ENCODE results near the gene ST6GAL1. TPM values are rescaled to one million over a fixed set of nuclear protein-coding genes. Genes with fewer than 3 reads are reported as not detected.
"Not testable (repeated sequence)": the region's sequence is repeated elsewhere in the genome, so short reads cannot be mapped to it uniquely, and the experiment has no call there.

ST6GAL1 gene
- total RNA-seq, 1 experiment from 2014 or later: 3.3 TPM

DNA sequence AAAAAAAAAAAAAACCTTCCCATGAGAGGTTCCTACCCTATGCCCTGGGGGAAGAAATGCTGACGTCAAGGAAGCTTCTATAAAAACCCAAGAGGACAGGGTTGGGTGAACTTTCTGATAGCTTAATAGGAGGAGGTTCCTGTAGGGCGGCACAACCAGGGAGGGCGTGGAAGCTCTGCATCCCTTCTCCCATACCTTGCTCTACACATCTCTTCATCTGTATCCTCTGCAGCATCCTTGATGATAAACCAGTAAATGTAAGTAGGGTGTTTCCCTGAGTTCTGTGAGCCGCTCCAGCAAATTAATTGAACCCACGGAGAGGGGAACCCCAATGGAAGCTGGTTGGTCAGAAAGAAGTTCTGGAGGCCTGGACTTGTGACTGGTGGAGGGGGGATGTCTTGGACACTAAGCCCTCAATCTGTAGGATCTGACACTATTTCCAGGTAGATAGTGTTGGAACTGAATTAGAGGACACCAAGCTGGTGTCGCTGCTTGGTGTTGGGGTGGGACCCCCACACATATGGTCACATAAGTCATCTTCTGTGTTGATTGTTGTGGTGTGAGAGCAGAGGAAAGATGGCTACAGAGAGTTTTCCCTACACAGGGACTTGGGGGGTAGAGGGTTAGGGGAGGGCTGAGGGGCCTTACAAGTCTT is 91.5 kb downstream of the ST6GAL1 start:
- ChIA-PET POLR2A (interaction anchor here (0.7 kb wide), 1 partner anchor 37 kb away, joined by 3 read pairs; no protein-coding TSS in a partner anchor), CTCF (interaction anchor here (0.5 kb wide), 1 partner anchor 16 kb away, joined by 3 read pairs; no protein-coding TSS in a partner anchor)
- no peak overlapping the region for H3K4me3 ChIP-seq (ENCODE audit: low read depth in 2 of 2, low read length in 2 of 2)
- intact Hi-C loops (cut with micrococcal nuclease; ENCODE audit: unreplicated experiment) (no loop called here), in situ Hi-C loops (cut with HindIII; ENCODE audit: low pct_unique_long_range_greater_than_20kb, low sequenced_read_pairs) (no loop called here)
- H3K36me3 ChIP-seq (ENCODE audit: control insufficient read depth, insufficient read depth, low read length): no peaks in the 10 kb centered on the region
- TF ChIP-seq SIN3A (IDR thresholded peaks at IDR 0.05; ENCODE audit: borderline replicate concordance, insufficient read depth, low read depth, low read length): no peak
- TF ChIP-seq, protein P1, sequence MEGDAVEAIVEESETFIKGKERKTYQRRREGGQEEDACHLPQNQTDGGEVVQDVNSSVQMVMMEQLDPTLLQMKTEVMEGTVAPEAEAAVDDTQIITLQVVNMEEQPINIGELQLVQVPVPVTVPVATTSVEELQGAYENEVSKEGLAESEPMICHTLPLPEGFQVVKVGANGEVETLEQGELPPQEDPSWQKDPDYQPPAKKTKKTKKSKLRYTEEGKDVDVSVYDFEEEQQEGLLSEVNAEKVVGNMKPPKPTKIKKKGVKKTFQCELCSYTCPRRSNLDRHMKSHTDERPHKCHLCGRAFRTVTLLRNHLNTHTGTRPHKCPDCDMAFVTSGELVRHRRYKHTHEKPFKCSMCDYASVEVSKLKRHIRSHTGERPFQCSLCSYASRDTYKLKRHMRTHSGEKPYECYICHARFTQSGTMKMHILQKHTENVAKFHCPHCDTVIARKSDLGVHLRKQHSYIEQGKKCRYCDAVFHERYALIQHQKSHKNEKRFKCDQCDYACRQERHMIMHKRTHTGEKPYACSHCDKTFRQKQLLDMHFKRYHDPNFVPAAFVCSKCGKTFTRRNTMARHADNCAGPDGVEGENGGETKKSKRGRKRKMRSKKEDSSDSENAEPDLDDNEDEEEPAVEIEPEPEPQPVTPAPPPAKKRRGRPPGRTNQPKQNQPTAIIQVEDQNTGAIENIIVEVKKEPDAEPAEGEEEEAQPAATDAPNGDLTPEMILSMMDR (IDR thresholded peaks at IDR 0.05): no peak
- TF ChIP-seq, protein P2, sequence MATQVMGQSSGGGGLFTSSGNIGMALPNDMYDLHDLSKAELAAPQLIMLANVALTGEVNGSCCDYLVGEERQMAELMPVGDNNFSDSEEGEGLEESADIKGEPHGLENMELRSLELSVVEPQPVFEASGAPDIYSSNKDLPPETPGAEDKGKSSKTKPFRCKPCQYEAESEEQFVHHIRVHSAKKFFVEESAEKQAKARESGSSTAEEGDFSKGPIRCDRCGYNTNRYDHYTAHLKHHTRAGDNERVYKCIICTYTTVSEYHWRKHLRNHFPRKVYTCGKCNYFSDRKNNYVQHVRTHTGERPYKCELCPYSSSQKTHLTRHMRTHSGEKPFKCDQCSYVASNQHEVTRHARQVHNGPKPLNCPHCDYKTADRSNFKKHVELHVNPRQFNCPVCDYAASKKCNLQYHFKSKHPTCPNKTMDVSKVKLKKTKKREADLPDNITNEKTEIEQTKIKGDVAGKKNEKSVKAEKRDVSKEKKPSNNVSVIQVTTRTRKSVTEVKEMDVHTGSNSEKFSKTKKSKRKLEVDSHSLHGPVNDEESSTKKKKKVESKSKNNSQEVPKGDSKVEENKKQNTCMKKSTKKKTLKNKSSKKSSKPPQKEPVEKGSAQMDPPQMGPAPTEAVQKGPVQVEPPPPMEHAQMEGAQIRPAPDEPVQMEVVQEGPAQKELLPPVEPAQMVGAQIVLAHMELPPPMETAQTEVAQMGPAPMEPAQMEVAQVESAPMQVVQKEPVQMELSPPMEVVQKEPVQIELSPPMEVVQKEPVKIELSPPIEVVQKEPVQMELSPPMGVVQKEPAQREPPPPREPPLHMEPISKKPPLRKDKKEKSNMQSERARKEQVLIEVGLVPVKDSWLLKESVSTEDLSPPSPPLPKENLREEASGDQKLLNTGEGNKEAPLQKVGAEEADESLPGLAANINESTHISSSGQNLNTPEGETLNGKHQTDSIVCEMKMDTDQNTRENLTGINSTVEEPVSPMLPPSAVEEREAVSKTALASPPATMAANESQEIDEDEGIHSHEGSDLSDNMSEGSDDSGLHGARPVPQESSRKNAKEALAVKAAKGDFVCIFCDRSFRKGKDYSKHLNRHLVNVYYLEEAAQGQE (IDR thresholded peaks at IDR 0.05; ENCODE audit: insufficient read depth in 1 of 2, low read depth in 2 of 2, low read length in 1 of 2): no peak
- TF ChIP-seq POLR2AphosphoS5 (IDR thresholded peaks at IDR 0.05; ENCODE audit: low read depth, low read length): no peak
- no peak for TF ChIP-seq TCF7L2 (IDR thresholded peaks at IDR 0.05; ENCODE audit: low read depth, low read length)
- H3K27me3 ChIP-seq (ENCODE audit: control insufficient read depth, insufficient read depth, low read length): no peaks in the 10 kb centered on the region
- no peak for DNase-seq (ENCODE audit: low read depth, low spot score)
- no peak overlapping the region for H3K27ac ChIP-seq (ENCODE audit: low read length)
- no TSS peak for BruUV-seq (replicated peaks)
- H3K9me3 ChIP-seq (ENCODE audit: control insufficient read depth, insufficient read depth, low read depth, low read length): no peaks in the 10 kb centered on the region
- ATAC-seq: no peak
- H3K4me1 ChIP-seq (ENCODE audit: control insufficient read depth, insufficient read depth, low read length): no peaks in the 10 kb centered on the region

DNA sequence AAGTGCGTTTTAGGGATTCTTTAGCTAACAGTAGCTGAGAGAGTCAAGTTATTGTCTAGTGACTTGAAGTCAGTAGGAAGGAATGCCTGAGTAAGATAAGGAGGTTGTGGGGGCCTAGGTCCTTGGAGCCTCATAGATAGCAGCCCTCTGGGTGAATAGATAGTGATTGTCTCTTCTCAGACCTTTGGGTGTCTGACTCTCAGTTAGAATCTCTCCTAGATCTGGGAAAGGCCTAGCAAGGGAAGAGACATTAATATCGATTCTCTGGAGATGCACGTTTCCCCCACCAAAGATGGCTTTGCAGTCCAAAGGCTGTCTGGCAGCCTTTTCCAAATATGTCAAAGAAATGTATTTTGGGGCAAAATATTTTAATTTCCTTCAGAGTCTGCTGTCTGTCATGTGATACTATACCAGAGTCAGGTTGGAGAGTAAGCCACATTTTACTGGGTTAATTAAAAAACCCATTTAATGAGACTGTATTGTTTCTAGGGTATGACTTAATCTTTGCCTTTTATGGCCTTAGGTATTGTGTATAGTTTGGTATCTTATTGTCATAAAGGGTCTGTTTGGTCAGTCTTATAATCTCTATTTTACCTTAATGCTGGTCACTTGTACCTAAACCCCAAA is 92.2 kb downstream of the ST6GAL1 start:
- Histone ChIP-seq H3K4me1 (ENCODE audit: control insufficient read depth, insufficient read depth, low read length) (no peaks in the 10 kb centered on the region), H3K9me3 (ENCODE audit: control insufficient read depth, insufficient read depth, low read depth, low read length) (no peaks in the 10 kb centered on the region), H3K27me3 (ENCODE audit: control insufficient read depth, insufficient read depth, low read length) (no peaks in the 10 kb centered on the region), H3K4me3 (ENCODE audit: low read depth in 2 of 2, low read length in 2 of 2) (no peak overlapping the region), H3K36me3 (ENCODE audit: control insufficient read depth, insufficient read depth, low read length) (no peaks in the 10 kb centered on the region), H3K27ac (ENCODE audit: low read length) (no peak overlapping the region)
- BruUV-seq (replicated peaks): no TSS peak
- TF ChIP-seq SIN3A (IDR thresholded peaks at IDR 0.05; ENCODE audit: borderline replicate concordance, insufficient read depth, low read depth, low read length) (no peak), TCF7L2 (IDR thresholded peaks at IDR 0.05; ENCODE audit: low read depth, low read length) (no peak), POLR2AphosphoS5 (IDR thresholded peaks at IDR 0.05; ENCODE audit: low read depth, low read length) (no peak)
- TF ChIP-seq, protein P1 (IDR thresholded peaks at IDR 0.05): no peak
- TF ChIP-seq, protein P2 (IDR thresholded peaks at IDR 0.05; ENCODE audit: insufficient read depth in 1 of 2, low read depth in 2 of 2, low read length in 1 of 2): no peak
- intact Hi-C loops (cut with micrococcal nuclease; ENCODE audit: unreplicated experiment): no loop called here
- in situ Hi-C loops (cut with HindIII; ENCODE audit: low pct_unique_long_range_greater_than_20kb, low sequenced_read_pairs): no loop called here
- ChIA-PET CTCF (interaction anchor here (0.5 kb wide), 1 partner anchor 15 kb away, joined by 3 read pairs; no protein-coding TSS in a partner anchor), POLR2A (interaction anchor here (0.7 kb wide), 1 partner anchor 36 kb away, joined by 3 read pairs; no protein-coding TSS in a partner anchor)
- DNase-seq (ENCODE audit: low read depth, low spot score): no peak
- ATAC-seq: no peak

DNA sequence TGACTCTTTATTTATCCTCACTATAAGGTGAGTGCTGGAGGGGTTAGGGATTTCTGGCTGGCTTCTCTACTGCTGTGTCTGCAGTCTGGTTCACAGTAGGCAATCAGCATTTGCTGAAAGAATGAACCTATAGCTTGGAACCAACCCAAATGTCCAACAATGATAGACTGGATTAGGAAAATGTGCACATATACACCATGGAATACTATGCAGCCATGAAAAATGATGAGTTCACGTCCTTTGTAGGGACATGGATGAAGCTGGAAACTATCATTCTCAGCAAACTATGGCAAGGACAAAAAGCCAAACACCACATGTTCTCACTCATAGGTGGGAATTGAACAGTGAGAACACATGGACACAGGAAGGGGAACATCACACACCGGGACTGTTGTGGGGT is 93.0 kb downstream of the ST6GAL1 start:
- H3K36me3 ChIP-seq (ENCODE audit: control insufficient read depth, insufficient read depth, low read length); H3K9me3 ChIP-seq (ENCODE audit: control insufficient read depth, insufficient read depth, low read depth, low read length); intact Hi-C loops (cut with micrococcal nuclease; ENCODE audit: unreplicated experiment); DNase-seq (ENCODE audit: low read depth, low spot score); H3K4me3 ChIP-seq (ENCODE audit: low read depth in 2 of 2, low read length in 2 of 2); H3K27ac ChIP-seq (ENCODE audit: low read length); in situ Hi-C loops (cut with HindIII; ENCODE audit: low pct_unique_long_range_greater_than_20kb, low sequenced_read_pairs); BruUV-seq (replicated peaks); POLR2A ChIA-PET; H3K4me1 ChIP-seq (ENCODE audit: control insufficient read depth, insufficient read depth, low read length); H3K27me3 ChIP-seq (ENCODE audit: control insufficient read depth, insufficient read depth, low read length); CTCF ChIA-PET; ATAC-seq: not testable (repeated sequence)
